ENCODE measurements around the gene SOST.

SOST gene

DNA sequence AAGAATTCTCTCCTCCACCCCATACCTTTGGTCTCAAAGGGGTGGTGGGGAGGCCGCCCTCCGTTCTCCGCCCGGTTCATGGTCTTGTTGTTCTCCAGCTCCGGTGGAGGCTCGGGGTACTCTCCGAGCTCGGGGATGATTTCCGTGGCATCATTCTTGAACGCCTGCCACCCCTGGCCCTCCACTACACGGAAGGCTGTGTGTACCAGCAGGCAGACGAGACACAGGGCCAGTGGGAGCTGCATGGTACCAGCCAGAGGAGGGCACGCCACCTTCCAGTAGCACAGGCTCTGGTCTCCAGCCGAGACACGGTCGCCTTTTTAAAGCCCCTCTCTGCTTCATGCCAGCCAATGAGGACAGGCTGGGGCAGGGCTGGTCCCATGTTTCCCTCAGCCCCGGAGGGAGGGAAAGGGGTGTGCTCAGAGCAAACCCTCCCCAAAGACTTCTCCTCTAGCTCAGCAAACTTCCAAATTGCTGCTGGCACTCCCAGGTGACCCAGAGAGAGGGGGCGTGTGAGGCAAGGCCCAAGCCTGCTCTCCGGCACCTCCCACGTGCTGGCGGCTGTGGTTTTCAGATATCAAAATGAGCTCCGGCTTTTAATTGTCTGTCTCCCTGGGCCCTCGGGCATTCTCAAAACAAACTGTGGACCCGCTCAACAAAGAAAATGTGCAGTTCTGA, at the start of gene SOST:
Gene SOST (minus strand): TSS at position 295 of the 678 bp plus-strand sequence. CDS start 50 bp downstream, at position 245.
- H3K27ac Mint-ChIP-seq = peak within 1 kb of the TSS; percentile 59 to 94 (median 92)
- TF ChIP-seq, protein P1, sequence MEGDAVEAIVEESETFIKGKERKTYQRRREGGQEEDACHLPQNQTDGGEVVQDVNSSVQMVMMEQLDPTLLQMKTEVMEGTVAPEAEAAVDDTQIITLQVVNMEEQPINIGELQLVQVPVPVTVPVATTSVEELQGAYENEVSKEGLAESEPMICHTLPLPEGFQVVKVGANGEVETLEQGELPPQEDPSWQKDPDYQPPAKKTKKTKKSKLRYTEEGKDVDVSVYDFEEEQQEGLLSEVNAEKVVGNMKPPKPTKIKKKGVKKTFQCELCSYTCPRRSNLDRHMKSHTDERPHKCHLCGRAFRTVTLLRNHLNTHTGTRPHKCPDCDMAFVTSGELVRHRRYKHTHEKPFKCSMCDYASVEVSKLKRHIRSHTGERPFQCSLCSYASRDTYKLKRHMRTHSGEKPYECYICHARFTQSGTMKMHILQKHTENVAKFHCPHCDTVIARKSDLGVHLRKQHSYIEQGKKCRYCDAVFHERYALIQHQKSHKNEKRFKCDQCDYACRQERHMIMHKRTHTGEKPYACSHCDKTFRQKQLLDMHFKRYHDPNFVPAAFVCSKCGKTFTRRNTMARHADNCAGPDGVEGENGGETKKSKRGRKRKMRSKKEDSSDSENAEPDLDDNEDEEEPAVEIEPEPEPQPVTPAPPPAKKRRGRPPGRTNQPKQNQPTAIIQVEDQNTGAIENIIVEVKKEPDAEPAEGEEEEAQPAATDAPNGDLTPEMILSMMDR (IDR thresholded peaks at IDR 0.05; ENCODE audit: unreplicated experiment in 3 of 3) = no peak
- peaks cover 54% of the 10 kb centered on the region for H3K27me3 Mint-ChIP-seq (ENCODE audit: low read depth)
- no peaks in the 10 kb centered on the region for H3K9me3 Mint-ChIP-seq
- peaks cover 29% of the 10 kb centered on the region for H3K4me1 Mint-ChIP-seq
- H3K36me3 Mint-ChIP-seq (ENCODE audit: low read depth) = no peaks in the 10 kb centered on the region
- H3K4me3 Mint-ChIP-seq = peak within 1 kb of the TSS; percentile 71 to 85 (median 83)

DNA sequence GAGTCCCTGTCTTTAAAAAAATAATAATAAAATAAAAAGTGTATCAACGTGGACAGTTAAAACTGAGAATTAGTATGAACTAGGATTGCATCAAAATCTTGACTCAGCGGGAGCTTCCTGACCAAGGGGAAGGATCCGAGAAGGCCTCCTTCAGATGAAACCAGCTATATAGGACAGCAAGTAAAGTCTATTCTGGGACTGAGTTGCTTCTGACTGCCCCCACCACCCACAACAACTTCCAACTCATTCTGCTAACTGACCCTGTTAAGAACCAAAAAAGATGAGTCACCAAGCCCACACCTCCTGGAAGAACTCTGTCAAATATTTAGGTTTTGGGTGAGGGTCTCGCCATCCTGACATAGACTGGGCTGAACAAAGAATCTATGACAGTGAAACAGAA, 49.5 kb upstream of the SOST start:
- TF ChIP-seq, protein P1 (IDR thresholded peaks at IDR 0.05; ENCODE audit: unreplicated experiment in 3 of 3) = no peak
- H3K4me1 Mint-ChIP-seq = peaks cover 22% of the 10 kb centered on the region
- H3K9me3 Mint-ChIP-seq = no peaks in the 10 kb centered on the region
- H3K4me3 Mint-ChIP-seq = no peak overlapping the region
- H3K27me3 Mint-ChIP-seq (ENCODE audit: low read depth) = no peaks in the 10 kb centered on the region
- H3K36me3 Mint-ChIP-seq (ENCODE audit: low read depth) = peaks cover 35% of the 10 kb centered on the region
- H3K27ac Mint-ChIP-seq = no peak overlapping the region

DNA sequence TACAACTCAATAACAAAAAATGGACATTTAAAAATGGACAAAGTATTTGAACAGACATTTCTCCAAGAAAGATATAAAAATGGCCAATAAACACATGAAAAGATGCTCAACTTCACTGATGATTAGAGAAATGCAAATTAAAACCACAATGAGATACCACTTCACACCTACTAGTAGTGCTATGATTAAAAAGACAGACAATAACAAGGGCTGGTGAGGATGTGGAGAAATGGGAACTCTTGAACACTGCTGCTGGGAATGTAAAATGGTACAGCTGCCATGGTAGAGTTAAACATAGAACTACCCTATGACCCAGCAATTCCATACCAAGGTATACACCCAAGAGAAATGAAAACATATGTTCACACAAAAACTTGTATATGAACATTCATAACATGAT, 46.5 kb upstream of the SOST start:
- Mint-ChIP-seq H3K36me3 (ENCODE audit: low read depth) (peaks cover 41% of the 10 kb centered on the region), H3K4me1 (peaks cover 24% of the 10 kb centered on the region), H3K27me3 (ENCODE audit: low read depth) (no peaks in the 10 kb centered on the region), H3K27ac (no peak overlapping the region), H3K9me3 (no peaks in the 10 kb centered on the region), H3K4me3 (no peak overlapping the region)
- TF ChIP-seq, protein P1 (IDR thresholded peaks at IDR 0.05; ENCODE audit: unreplicated experiment in 3 of 3) = no peak

DNA sequence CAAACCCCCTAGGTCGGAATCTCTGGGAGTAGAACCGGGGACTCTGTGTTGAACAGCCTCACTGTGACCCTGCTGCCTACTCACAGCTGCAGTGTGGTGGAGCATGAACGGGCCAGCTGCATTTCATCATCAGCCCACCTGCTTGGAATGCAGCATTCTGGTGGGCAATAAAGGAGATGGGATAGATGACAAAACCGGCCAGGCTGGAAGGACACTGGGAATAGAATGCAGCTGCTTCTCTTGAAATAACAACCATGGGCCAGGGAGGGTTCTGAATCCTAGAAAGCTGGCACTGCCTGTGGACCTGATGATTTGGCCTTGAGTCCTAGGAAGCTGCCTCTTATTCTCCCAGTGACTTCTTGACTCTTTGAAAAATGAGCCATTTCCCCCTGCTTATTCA, 45.2 kb upstream of the SOST start:
- no peaks in the 10 kb centered on the region for H3K27me3 Mint-ChIP-seq (ENCODE audit: low read depth)
- peaks cover 37% of the 10 kb centered on the region for H3K36me3 Mint-ChIP-seq (ENCODE audit: low read depth)
- TF ChIP-seq, protein P1 (IDR thresholded peaks at IDR 0.05; ENCODE audit: unreplicated experiment in 3 of 3) = no peak
- H3K4me1 Mint-ChIP-seq = peaks cover 21% of the 10 kb centered on the region
- H3K27ac Mint-ChIP-seq = peak overlapping the region in 2 of 3 experiments; percentile 22 to 29
- H3K9me3 Mint-ChIP-seq = no peaks in the 10 kb centered on the region
- H3K4me3 Mint-ChIP-seq = peak overlapping the region in 1 of 3 experiments; percentile 42

DNA sequence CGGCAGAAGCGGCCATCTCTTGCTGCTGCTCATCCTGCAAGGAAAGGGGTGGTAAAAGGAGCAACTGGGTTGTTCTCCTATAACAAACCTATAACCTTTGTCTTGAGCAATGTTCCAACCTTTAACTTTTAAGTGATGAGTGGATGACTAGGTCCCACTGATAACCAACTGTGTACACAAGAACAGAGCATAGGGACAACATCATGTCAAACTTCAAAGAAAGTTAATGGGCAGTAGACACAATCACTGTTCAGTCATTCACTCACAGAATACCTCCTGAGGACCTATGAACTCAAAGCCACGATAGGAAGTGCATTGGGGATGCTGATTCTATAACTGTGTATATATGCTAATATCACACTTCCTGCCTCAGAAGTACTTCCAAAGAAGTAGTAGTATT, 43.3 kb upstream of the SOST start:
- Mint-ChIP-seq H3K4me3 (no peak overlapping the region), H3K9me3 (peaks cover 4% of the 10 kb centered on the region), H3K4me1 (peaks cover 16% of the 10 kb centered on the region), H3K27ac (no peak overlapping the region), H3K36me3 (ENCODE audit: low read depth) (peaks cover 31% of the 10 kb centered on the region), H3K27me3 (ENCODE audit: low read depth) (no peaks in the 10 kb centered on the region)
- TF ChIP-seq, protein P1 (IDR thresholded peaks at IDR 0.05; ENCODE audit: unreplicated experiment in 3 of 3) = no peak

DNA sequence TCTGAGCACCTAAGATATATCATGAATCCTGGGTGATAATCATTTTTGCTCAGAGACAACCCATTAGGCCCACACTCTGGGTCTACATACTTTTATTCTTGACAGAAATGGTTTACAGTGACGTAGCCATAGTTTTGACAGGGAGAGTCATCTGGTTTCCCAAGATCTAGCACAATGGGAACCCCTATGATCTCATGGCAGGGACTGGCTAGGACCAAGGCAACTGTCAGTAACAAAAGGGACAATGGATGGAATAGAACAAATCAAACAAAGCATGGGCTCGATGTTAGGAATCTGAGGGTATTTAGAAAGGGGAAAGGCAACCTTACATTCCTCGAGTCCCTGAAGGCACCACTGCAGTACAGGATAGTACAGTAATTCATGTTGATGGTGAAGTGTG, 42.1 kb upstream of the SOST start:
- Mint-ChIP-seq H3K27me3 (ENCODE audit: low read depth) (peaks cover 6% of the 10 kb centered on the region), H3K4me3 (no peak overlapping the region), H3K27ac (no peak overlapping the region), H3K9me3 (peaks cover 5% of the 10 kb centered on the region), H3K36me3 (ENCODE audit: low read depth) (peaks cover 27% of the 10 kb centered on the region), H3K4me1 (peaks cover 16% of the 10 kb centered on the region)
- TF ChIP-seq, protein P1 (IDR thresholded peaks at IDR 0.05; ENCODE audit: unreplicated experiment in 3 of 3) = no peak

Measured in nephron (organoid).